Measurements from ENCODE around the gene SLCO2B1.

DNA sequence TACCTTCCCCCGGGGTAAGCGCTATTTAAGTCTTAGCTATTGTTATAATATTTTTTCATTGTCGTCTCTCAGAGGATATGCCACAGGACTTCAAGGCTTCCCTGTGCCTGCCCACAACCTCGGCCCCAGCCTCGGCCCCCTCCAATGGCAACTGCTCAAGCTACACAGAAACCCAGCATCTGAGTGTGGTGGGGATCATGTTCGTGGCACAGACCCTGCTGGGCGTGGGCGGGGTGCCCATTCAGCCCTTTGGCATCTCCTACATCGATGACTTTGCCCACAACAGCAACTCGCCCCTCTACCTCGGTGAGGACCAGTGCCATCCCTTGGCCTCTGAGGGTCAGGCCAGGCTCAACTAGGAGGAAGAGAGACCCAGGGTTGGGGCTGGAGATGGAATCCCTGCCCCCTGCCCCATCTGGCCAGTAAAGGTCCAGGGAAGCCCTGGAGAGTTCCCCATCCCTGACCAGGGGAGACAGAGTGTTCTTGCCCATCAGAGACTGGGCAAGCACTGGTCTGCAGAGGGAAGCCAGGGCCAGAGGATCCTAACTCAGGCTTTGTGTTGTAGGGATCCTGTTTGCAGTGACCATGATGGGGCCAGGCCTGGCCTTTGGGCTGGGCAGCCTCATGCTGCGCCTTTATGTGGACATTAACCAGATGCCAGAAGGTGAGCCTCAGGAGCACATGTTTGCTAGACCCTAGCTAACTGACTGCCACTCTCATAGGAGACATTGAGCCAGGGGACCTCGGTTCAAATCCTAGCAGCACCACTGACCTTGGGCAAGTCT is 18.4 kb downstream of the SLCO2B1 start:
- TF ChIP-seq CTCF (IDR thresholded peaks at IDR 0.05), result no peak
- no peak for TF ChIP-seq EP300 (IDR thresholded peaks at IDR 0.05)
- no peak for TF ChIP-seq POLR2A (IDR thresholded peaks at IDR 0.05)
- no peak for TF ChIP-seq POLR2AphosphoS5 (IDR thresholded peaks at IDR 0.05)

All from gastroesophageal sphincter (tissue), 3 donors.